SU-DHL-6 (cell line): ENCODE measurements around the gene FBXW4.

Source experiments
- CTCF ChIP-seq: fragments of 200-600 bp; sonication (generic); IDR thresholded peaks from one replicate; pipeline ENCODE4 v1.5.1; 2017; ENCODE audit warnings: antibody characterized with exemption, mild to moderate bottlenecking, low read length, moderate library complexity; ENCODE audit not compliant: insufficient read depth, poor library complexity, severe bottlenecking
- EZH2phosphoT487 ChIP-seq: fragments of 200-600 bp; sonication (generic), shearing (Covaris generic); conservative IDR thresholded peaks from 2 replicates; pipeline ENCODE4 v1.6.1; 2018; ENCODE audit warnings: mild to moderate bottlenecking, antibody characterized with exemption, low read length, moderate library complexity, mixed read lengths

- no peak for TF ChIP-seq CTCF
- TF ChIP-seq EZH2phosphoT487: no peak
Observed at GRCh38 chr10:101647255-101647654, 47.7 kb downstream of the FBXW4 start.
